EL (cell line): ENCODE measurements around the gene AIP.

ENCODE experiments used
- DNase-seq: peaks from one replicate; pipeline ENCODE4 v3.0.0-alpha.2; 2016

AIP gene

DNA sequence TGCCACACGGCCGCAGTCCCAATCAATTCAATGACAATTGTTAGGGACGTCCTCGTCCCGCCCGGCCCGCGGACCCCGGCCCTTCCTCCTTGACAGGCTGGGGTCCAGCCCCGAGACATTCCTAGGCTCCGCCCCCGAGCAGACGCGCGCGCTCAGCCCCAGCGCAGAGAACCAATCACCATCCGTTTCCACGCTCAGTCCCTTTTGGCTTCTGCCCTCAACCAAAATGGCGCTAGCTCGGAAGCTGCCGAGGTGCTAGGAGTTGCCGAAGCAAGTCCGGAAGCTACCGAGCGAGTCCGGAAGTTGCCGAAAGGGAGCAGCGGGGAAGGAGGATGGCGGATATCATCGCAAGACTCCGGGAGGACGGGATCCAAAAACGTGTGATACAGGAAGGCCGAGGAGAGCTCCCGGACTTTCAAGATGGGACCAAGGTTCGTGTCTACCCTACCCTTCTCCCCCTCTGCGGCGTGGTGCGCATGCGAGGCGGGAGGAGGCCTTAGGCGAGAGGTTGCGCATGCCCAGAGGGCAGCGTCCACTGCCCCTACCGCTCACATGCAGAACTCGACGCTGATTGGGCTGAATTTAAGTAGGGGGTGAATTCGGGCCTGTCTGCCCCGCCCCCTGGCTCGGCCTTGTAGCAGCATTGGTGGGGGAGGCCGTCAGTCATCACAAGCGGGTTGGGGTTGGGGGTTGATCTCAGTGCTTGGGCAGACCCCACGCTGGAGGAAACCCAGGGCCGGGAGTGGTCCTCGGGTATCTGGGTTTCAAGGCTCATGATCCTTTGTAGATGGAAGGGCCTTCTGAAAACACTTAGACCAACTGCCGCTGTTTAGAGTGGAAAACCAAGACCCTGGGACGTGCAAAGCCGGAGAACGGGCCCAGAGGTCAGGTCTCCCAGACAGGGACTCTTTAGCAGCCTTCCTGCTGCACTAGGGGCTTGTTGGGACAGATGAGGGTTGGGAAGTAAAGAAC lies at the start of gene AIP:
AIP (plus strand) TSS at position 200 of the 972 bp plus-strand sequence; CDS start at position 333, 133 bp downstream.
- peak; percentile 98 for DNase-seq

DNA sequence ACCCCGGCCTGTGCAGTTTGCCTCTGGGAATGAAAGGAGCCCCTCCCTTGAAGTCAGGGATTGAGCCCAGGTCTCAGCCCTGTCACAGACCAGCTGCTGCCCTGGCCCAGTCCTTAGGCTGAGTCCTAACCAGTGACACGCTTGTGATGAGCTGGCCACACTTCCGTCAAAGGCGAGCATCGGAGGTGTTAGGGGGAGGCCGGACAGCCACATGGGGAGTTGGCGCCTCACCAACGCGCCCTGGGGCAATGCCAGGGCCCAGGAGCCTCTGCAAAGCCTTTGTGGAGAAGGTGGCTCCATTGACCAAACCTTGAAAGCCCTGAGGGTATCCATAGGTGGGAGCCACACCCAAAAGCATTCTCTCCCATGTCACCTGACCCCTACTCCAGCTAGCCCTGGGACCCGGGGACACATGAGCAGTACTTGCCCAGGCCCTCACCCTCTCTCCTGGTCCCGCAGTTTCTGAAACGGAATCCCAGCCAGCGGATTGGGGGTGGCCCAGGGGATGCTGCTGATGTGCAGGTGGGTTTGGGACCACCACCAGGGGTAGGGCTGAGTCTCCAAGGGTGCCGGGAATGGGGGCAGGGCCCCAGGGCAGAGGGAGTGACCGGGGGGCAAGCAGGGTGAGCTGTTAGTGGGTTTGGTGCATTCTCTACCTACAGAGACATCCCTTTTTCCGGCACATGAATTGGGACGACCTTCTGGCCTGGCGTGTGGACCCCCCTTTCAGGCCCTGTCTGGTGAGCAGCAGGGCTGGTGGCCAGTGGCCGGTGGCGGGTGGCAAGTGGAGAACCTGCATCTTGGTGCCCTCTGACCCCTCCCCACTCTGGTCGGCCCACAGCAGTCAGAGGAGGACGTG lies 49.1 kb upstream of the AIP start:
- DNase-seq, result no peak

DNA sequence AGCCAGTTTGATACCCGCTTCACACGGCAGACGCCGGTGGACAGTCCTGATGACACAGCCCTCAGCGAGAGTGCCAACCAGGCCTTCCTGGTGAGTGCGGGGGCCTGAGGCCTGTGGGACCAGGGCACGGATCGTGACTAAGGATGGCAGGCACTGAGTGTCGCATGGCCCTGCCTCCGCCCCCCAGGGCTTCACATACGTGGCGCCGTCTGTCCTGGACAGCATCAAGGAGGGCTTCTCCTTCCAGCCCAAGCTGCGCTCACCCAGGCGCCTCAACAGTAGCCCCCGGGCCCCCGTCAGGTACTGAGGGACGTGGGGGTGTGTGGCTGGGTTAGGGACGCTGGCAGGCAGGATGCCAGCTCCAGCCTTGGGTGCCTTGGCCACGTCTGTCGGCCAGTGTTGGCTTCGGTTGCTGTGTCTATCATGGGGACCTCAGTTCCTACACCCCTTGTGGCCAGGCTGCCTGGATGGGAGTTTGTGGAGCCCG lies 48.4 kb upstream of the AIP start:
- no peak for DNase-seq

GRCh38 chr11:67435031-67435726 lies 47.6 kb upstream of the AIP start:
- DNase-seq, result no peak

- no peak for DNase-seq
Observed at GRCh38 chr11:67435727-67436458, 46.9 kb upstream of the AIP start.

DNA sequence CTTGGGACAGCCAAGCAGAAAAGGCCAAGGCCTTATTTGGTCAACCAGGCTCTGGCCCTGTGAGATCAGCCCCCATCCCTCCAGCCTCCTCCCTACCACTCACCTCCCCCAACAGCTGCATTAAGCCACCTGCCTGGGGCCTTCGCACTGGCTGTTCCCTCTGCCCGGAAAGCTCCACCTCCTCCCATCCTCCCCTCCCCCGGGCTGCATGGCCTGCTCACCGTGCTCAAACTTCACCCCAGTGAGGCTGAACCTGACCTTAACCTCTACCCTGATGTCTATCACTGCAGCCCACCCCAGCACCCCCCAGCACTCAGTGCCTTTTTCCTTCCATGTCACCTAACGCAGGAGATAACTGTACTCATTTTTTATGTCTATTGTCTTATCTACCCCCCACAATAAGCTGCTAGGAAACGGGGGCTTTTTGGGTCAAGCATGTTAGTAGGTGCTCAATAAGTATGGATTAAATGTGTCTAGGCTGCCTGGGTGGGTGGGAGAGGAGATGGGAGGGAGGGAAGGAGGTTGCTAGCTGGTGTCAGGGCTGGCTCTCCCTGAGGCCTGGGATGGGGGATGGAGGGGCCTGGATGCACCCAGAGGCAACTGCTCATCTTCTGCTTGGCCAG lies 46.3 kb upstream of the AIP start:
- DNase-seq, result no peak

DNA sequence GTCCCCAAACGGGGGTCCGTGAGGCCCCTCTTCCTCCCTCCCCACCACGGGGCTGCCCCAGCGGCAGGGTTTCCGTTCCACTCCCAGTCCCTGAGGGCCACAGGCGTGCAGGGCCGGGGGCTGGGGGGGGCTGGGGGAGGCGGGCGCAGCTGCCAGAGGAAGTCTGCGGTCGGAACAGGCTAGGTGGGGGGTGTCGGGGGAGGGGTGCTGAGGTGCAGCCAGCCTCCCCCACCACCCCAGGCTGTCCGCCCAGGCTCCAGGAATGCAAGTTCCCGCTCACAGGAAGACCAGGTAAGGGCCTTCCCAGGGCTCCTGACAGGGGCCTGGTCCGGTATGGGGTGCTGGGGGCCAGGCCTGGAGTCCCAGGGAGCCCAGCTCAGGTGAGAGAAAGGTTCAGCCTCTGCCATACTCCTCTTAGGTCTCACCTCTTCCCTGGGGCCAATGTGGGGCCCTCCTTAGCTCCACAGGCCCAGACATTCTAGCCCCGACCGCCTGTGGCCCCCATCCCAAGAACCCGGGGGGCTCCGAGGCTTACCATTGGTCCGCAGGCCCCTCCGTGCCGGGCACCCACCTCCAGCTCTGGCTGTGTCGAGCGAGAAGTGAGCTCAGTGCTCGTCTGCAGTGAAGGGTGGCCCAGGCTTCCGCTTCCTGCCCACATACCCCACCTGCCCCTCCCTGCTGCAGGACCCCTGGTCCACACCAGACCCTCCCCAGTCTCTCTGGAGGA lies 45.6 kb upstream of the AIP start, which contains the start of gene PTPRCAP:
PTPRCAP (minus strand) TSS at position 601 of the 727 bp plus-strand sequence; CDS start at position 538, 63 bp downstream.
- no peak for DNase-seq

DNA sequence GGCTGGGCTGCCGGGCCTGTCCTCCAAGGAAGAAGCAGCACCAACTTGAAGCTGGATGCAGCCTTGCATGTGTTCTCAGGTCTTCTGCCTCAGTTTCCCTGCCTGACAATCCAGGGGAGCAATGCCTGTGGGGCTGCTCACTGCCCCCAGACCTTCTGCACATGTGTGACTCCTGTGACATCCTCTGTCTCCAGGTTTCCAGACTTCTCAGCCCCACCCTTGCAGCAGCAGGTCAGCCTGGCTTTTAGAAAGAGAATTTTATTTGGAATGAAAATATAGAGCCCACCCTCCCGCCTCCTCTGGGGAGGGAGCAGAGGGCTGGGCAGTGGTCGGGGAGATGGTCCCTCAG lies 45.0 kb upstream of the AIP start:
- no peak for DNase-seq

DNA sequence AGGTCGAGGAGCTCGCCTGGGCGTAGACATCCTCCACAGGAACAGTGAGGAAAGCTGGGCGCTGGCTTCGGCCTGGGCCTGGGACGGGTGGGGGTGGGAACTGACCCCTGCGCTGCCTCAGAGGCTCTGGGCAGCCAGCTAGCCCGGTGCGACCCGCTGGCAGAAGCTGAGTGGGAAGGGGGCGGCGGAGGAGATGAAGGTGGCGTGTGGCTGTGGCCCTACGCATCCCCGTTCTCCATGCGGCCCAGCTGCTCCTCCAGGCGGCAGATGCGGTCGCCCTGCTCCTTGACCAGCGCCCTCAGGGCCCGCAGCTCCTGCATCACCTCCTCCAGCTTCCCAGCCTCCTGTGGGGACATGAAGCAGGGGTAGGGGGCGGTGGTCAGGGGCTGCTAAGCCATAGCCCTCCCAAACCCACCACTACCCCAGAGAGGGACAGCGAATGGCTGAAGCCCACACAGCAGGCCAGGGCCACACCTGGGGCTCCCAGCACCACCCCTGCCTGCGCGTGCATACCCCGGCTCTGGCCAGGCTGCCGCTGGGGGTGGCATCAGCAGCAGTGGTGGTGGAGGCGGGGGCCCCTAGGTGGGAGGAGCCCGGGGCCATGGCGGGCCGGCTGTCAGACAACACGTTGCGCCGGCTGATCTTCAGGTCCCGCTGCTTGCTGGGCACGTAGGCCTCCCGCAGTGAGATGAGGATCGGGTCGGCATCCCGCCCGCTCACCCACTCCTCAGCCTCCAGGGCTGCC lies 44.5 kb upstream of the AIP start:
- DNase-seq, result no peak

GRCh38 chr11:67439321-67440228 lies 43.3 kb upstream of the AIP start:
- no peak for DNase-seq

- no peak for DNase-seq
Observed at GRCh38 chr11:67440229-67441097, 42.4 kb upstream of the AIP start.

DNA sequence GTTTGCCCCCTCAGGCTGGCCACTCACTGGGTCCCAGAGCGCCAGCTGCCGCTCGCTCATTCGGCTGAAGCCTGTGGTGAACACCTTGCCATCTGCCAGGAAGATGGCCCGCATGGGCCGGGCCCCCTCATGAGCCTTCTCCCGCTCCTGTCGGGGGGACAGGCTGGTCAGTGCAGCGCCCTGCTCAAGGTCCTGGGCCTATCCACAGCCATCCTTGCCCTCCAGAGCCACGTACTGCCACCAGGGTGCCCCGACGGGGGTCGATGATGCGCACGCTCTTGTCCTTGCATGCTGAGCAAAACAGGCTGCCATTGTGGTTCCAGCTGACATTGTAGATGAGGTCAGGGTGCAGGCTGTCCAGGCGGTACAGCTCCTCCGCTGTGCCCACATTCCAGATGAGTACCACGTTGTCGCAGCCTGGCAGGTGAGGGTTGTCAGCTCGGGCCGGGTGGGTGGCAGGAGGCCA lies 41.7 kb upstream of the AIP start:
- DNase-seq, result no peak

GRCh38 chr11:67441731-67442351 lies 41.0 kb upstream of the AIP start:
- DNase-seq, result no peak

- DNase-seq, result no peak
Observed at GRCh38 chr11:67442504-67443404, 40.1 kb upstream of the AIP start.

- DNase-seq, result no peak
Observed at GRCh38 chr11:67445515-67445914, 37.3 kb upstream of the AIP start.

GRCh38 chr11:67448220-67448609 lies 34.6 kb upstream of the AIP start:
- no peak for DNase-seq
